Umbilical cord (tissue), 2 donors: ENCODE measurements around the gene POLR2J2. TPM values are rescaled to one million over a fixed set of nuclear protein-coding genes. Genes with fewer than 3 reads are reported as not detected.
"Not testable (repeated sequence)": the region's sequence is repeated elsewhere in the genome, so short reads cannot be mapped to it uniquely, and the experiment has no call there.

Experiments used
- DNase-seq: peaks from one replicate; pipeline ENCODE4 v3.0.0-alpha.2; 2015; ENCODE audit warnings: low spot score
- total RNA-seq: library from RNA; depleted of rRNA; stranded (reverse); fragments of >200 nt; gene quantifications from one replicate; pipeline ENCODE4 v1.2.3, GENCODE V29; 2014; ENCODE audit warnings: low replicate concordance; ENCODE audit not compliant: insufficient read depth

Gene POLR2J2
- total RNA-seq, 1 donor from 2014 or later, result 6.0 TPM

- not testable (repeated sequence) for DNase-seq
Measured at GRCh38 chr7:102671956-102672307, 469 bp upstream of the POLR2J2 start.

GRCh38 chr7:102667523-102667922, 3.9 kb downstream of the POLR2J2 start:
- DNase-seq, result not testable (repeated sequence)

DNA sequence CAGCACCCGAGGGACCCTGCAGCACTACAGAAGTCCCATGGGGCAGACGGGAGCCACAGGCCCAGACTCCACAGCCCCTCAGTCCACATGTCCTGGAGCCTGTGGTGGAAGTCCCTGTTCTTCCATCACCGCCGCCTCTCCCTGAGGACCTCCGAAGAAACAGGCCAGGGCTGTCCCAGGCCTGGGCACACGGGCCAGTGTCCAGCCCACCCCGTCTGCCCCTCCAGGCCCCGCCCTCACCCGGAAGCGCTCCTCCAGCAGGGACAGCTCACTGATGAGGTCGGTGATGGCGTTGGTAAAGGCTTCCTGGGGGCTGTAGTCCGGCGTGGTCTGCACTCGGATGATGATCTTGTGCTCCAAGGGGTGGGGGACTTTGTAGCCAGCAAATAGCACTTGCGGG, 4.6 kb downstream of the POLR2J2 start:
- DNase-seq, result not testable (repeated sequence)

GRCh38 chr7:102664765-102665164, 6.7 kb downstream of the POLR2J2 start:
- DNase-seq, result not testable (repeated sequence)

DNA sequence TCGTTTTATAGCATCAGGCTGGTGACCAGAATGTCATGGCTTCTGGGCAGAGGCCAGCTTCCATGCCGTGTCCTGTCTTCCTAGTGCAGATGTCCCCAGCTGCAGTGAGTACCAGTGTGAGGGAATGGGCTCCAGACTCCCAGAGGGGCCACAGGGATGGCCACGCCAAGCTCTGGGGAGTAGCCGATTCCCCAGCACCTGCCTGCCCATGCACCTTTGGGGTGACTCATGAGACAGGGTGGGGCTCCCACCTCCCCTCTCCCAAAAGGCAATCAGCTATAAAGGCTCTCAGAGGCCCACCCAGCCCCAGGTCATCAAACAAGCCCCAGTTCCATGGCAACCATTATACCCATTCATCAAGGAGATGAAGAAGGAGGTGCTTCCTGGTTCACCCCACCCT, 21.5 kb downstream of the POLR2J2 start, which contains the start of gene SPDYE2B:
SPDYE2B (plus strand) TSS at position 396 of the 400 bp plus-strand sequence. CDS start 2,030 bp downstream, outside the sequence.
- DNase-seq, result not testable (repeated sequence)

DNA sequence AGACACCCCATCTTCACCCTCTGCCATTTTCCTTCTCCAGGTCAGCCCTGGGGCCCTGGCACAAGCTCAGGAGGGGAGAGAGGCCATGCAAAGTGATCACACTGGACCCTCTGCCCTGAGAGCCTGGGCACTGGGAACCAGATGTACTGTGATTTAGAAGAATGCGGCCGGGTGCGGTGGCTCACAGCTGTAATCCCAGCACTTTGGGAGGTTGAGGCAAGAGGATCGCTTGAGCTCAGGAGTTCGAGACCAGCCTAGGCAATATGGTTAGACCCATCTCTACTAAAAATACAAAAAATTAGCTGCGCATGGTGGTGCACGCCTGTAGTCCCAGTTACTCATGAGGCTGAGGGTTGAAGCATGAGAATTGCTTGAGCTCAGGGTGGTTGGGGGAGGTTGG, 23.6 kb downstream of the POLR2J2 start:
- DNase-seq, result not testable (repeated sequence)

GRCh38 chr7:102643404-102643803, 28.1 kb downstream of the POLR2J2 start:
- not testable (repeated sequence) for DNase-seq

GRCh38 chr7:102642691-102643090, 28.8 kb downstream of the POLR2J2 start, which contains the start of gene UPK3BL1:
UPK3BL1 (minus strand) TSS chr7:102642791; CDS start chr7:102642741, 50 bp downstream.
- not testable (repeated sequence) for DNase-seq

- peak; percentile 0 for DNase-seq
Measured at GRCh38 chr7:102638848-102639247, 32.6 kb downstream of the POLR2J2 start.

GRCh38 chr7:102636956-102637355, 34.5 kb downstream of the POLR2J2 start:
- not testable (repeated sequence) for DNase-seq

DNA sequence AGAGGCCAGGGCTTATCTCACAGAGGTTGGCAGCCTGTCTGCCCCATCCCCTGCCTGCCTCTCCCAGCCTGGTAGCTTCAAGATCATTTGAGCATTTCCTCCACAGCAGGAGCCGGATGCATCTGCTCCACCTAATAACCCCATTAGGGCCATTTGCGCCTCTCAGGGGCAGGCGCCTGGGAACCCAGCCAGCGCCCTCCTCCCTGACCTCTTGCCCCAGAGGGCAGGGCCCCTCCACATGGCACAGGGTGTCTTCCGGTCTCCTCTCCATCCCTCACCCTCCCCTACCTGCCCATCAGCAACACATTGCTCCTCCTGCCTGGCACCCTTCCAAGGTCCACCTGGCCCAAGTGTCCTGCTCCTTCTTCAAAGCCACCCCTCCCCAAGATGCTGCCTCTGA, 36.1 kb downstream of the POLR2J2 start:
- DNase-seq, result not testable (repeated sequence)

DNA sequence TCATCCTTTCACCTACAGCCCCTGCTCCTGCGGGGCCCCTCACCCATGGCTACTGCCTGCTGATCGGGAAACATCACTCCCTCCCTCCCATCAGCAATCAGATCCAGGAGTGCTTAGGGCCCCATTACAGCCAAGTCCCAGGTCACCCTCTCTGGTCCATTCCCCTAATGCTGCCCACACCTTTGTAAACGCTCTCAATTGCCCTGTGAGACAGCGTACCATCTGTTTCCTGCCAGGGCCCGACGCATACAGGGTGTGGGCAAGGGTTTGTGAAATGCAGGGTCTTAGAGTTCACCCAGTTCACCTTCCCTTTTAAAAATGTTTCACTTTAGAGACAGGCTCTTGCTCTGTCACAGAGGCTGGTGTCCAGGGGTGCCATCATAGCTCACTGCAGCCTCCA, 37.2 kb downstream of the POLR2J2 start:
- not testable (repeated sequence) for DNase-seq

DNA sequence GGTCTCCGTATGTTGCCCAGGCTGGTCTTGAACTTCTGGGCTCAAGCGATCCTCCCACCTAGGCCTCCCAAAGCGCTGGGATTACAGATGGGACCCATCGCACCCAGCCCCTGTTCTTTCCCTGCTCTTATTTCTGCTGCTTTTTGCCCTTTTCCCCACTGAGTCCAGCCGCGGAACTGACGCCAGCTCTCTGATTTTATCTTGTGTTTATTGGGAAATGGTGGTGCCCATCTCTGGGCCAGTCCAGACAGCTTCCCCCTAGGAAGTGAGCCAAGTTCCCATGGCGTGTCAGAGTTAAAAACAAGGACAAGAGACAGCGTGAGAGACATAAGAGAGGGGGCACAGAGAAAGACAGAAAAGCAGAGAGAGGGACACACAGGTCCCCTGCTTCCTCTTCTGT, 40.8 kb downstream of the POLR2J2 start:
- DNase-seq, result not testable (repeated sequence)

GRCh38 chr7:102627271-102627904, 44.1 kb downstream of the POLR2J2 start:
- not testable (repeated sequence) for DNase-seq

DNA sequence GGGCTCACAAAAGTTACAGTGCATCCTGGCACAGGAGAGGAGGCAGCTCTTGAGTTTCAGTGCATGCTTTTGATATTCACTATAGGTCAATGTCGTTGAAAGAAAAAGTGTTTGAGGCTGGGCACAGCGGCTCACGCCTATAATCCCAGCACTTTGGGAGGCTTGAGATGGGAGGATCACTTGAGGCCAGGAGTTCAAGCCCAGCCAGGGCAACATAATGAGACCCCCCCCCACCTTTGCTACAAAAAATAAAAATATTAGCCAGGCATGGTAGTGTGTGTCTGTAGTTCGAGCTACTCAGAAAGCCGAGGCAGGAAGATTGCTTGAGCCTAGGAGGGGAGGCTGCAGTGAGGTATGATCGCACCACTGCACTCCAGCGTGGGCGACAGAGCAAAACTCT, 53.3 kb downstream of the POLR2J2 start:
- DNase-seq, result peak; percentile 1

- DNase-seq, result peak; percentile 13
Measured at GRCh38 chr7:102616507-102617125, 54.8 kb downstream of the POLR2J2 start, which contains the start of gene RASA4. RASA4 (minus strand) TSS chr7:102616756; CDS start chr7:102616689, 67 bp downstream.

Other genes with a start within 250 kb of the POLR2J2 start
- 3.6 TPM for gene ORAI2, start 238.1 kb downstream of the POLR2J2 start, total RNA-seq
- gene ALKBH4, start 206.8 kb downstream of the POLR2J2 start, total RNA-seq, result 32.0 TPM
- 14.0 TPM for gene LRWD1, start 206.7 kb downstream of the POLR2J2 start, total RNA-seq
- gene POLR2J, start 192.7 kb downstream of the POLR2J2 start, total RNA-seq, result 5.5 TPM
- 1.4 TPM for gene RASA4B, start 153.9 kb downstream of the POLR2J2 start, total RNA-seq
- 21.9 TPM for gene UPK3BL2, start 128.0 kb downstream of the POLR2J2 start, total RNA-seq
- 2.6 TPM for gene SPDYE2, start 120.4 kb downstream of the POLR2J2 start, total RNA-seq
- 27.0 TPM for gene POLR2J3, start 99.1 kb downstream of the POLR2J2 start, total RNA-seq
- gene RASA4, start 54.9 kb downstream of the POLR2J2 start, total RNA-seq, result 9.9 TPM
- gene UPK3BL1, start 28.9 kb downstream of the POLR2J2 start, total RNA-seq, result 142 TPM
- gene SPDYE2B, start 21.3 kb downstream of the POLR2J2 start, total RNA-seq, result 2.6 TPM
- gene FAM185A, start 77.3 kb upstream of the POLR2J2 start, total RNA-seq, result 39.5 TPM
- gene LRRC17, start 241.3 kb upstream of the POLR2J2 start, total RNA-seq, result 3.1 TPM